A673 (cell line): Measurements from ENCODE around the gene UGT1A7.

Source experiments
- CTCF ChIP-seq: fragments of 300-800, 200-600 bp; sonication (generic); conservative IDR thresholded peaks from 2 replicates; pipeline ENCODE4 v1.5.1; 2017; ENCODE audit warnings: low read depth, mild to moderate bottlenecking, antibody characterized with exemption, low read length, moderate library complexity, mixed read lengths
- EZH2 ChIP-seq: fragments of 200-600 bp; sonication (generic); IDR thresholded peaks from 2 replicates; pipeline ENCODE4 v1.6.1; 2017; ENCODE audit warnings: borderline replicate concordance, low read depth, mild to moderate bottlenecking, mixed read lengths, antibody characterized with exemption, low read length; ENCODE audit not compliant: poor library complexity, severe bottlenecking

- TF ChIP-seq CTCF, result no peak
- no peak for TF ChIP-seq EZH2
Observed at GRCh38 chr2:233766416-233766815, 84.7 kb downstream of the UGT1A7 start.
